NCI-H526 (cell line): ENCODE results near the gene SRSF10.
"Not testable (repeated sequence)": the region's sequence is repeated elsewhere in the genome, so short reads cannot be mapped to it uniquely, and the experiment has no call there.

Experiments
- DNase-seq, 2 experiments: peaks; one replicate each; lab custom pipeline; 2025; lab: John Stamatoyannopoulos, UW

Gene SRSF10

DNA sequence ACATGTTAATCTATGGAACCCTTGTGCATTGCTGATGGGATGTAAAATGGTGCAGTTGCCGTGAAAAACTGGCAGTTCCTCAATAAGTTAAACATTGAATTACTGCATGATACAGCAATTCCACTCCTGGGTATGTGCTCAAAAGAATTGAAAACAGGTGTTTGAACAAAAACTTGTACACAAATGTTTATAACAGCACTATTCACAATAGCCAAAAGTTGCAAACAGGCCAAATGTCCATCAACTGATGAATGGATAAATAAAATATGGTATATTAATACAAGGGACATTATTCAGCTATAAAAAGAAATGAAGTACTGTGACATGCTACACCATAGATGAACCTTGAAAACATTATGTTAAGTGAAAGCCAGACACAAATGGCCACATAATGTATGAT is 17.7 kb upstream of the SRSF10 start:
- DNase-seq = no peak

- no peak for DNase-seq
These were observed 16.6 kb upstream of the SRSF10 start for GRCh38 chr1:23996700-23997229.

DNA sequence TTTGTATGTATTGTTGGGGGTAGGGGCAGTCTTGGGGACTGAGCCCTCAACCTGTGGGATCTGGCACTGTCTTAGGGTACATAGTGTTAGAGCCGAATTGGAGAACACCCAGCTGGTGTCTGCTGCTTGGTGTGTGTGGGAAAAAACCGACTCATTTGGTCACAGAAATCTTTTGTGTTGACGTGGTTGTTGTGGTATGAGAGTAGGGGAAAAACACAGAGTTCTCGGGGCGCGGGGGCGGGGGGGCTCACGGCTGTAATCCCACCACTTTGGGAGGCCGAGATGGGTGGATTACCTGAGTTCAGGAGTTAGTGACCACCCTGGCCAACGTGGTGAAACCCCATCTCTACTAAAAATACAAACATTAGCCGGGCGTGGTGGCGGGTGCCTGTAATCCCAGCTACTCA is 15.3 kb upstream of the SRSF10 start:
- DNase-seq = no peak

DNA sequence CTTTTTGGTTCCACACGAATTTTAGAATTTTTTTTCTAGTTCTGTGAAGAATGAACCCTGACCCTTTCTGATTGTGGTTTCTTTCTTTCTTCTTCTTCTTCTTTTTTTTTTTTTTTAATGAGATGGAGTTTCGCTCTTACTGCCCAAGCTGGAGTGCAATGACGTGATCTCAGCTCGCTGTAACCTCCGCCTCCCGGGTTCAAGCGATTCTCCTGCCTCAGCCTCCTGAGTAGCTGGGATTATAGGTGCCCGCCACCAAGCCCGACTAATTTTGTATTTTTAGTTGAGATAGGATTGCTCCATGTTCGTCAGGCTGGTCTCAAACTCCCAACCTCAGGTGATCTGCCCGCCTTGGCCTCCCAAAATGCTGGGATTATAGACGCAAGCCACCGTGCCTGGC is 11.9 kb upstream of the SRSF10 start:
- not testable (repeated sequence) for DNase-seq

- no peak for DNase-seq
These were observed 9.1 kb upstream of the SRSF10 start for GRCh38 chr1:23989263-23989662.

DNA sequence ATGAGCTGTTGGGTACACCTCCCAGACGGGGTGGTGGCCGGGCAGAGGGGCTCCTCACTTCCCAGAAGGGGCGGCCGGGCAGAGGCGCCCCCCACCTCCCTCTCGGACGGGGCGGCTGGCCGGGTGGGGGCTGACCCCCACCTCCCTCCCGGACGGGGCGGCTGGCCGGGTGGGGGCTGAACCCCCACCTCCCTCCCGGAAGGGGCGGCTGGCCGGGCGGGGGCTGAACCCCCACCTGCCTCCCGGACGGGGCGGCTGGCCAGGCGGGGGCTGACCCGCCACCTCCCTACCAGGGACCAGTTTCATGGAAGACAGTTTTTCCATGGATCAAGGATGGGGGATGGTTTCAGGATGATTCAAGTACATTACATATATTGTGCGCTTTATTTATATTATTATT is 6.9 kb upstream of the SRSF10 start:
- DNase-seq = not testable (repeated sequence)

- DNase-seq = no peak
These were observed 4.5 kb upstream of the SRSF10 start for GRCh38 chr1:23984417-23985186.

GRCh38 chr1:23980728-23981070 is 572 bp upstream of the SRSF10 start:
- peak in 1 of 2 experiments; percentile 50 for DNase-seq

GRCh38 chr1:23979387-23979880 is 693 bp downstream of the SRSF10 start:
- DNase-seq = peak in 1 of 2 experiments; percentile 17

GRCh38 chr1:23978805-23979204 is 1.3 kb downstream of the SRSF10 start:
- DNase-seq = no peak

DNA sequence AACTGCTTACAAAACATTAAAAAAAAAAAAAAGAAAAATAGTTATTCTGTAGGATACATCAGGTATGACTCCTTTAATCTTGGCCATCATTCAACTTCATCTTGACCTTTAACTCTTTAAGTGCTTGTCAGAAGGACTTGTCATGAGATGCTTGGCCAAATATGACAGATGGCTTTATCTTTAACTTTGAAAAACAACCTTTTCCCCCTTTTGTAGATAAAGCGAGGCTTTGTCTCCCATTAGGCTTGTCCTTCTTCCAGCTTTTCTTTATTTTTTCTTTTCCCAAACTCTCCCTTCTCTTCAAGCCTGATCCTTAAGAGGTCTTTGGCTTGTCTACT is 2.3 kb downstream of the SRSF10 start:
- DNase-seq = no peak

- DNase-seq = no peak
These were observed 2.8 kb downstream of the SRSF10 start for GRCh38 chr1:23977187-23977853.

GRCh38 chr1:23967871-23968270 is 12.3 kb downstream of the SRSF10 start:
- DNase-seq = no peak

GRCh38 chr1:23966973-23967493 is 13.1 kb downstream of the SRSF10 start:
- no peak for DNase-seq

DNA sequence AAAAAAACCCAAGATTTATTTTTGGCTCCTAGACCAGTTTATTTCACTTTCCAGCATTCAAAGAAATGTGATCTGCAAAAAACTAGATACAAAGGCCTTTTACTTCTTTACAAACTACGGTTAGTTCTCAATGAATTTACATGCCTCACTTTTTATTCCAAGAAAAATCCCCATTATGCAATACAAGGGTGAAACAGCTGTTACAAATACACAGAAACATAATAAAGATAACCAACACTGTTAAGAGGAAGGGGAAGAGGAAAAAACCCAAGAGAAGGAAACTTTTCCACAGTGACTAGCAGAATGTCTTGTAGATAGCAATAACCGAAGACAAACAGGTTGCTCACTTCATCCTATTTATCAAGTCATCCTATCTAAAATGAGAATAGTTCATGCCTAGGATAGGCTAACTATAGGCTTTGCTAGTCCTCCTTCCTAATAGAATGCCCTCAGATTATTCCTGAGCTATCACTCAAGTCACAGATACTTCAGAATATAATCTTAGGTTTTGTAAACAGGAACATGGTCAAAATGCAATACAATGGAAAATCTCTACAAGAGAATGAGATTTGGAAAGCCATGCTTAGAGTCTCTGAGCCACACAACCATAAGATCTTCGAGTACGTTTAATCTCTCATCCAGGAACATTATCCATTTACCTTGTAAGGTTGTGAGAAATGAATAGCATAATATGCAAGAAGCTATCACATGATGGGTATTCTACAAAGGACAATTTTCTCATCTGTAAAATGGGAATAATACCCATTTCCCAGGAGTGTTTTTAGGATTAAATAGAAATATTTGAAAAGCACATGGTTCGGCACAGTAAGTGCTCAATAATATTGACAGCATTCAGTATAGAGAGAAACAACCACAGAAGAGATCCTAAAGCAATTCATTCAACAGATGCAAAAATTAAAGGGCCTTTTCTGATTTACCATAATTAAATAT is 15.1 kb downstream of the SRSF10 start:
- no peak for DNase-seq

DNA sequence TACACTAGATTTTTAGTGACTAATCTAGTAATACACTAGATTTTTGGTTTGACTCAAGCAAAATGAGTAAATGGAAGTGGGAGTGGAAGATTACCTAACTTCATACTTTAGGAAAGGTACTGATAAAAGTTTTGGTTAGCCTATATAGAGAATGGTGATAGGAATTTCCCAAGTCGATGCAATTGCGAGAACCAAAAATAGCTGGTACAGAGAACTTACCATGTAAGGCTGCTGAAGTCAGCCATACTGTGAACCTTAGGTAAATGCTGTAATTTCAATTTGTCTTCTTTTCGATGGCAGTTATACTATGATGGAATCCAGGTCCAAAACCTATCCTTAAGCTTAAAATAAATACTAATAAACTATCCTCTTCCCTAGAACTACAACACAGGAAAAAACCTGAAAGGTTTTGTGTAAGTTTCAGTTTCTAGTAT is 15.9 kb downstream of the SRSF10 start:
- DNase-seq = no peak

GRCh38 chr1:23963617-23964234 is 16.4 kb downstream of the SRSF10 start:
- no peak for DNase-seq

DNA sequence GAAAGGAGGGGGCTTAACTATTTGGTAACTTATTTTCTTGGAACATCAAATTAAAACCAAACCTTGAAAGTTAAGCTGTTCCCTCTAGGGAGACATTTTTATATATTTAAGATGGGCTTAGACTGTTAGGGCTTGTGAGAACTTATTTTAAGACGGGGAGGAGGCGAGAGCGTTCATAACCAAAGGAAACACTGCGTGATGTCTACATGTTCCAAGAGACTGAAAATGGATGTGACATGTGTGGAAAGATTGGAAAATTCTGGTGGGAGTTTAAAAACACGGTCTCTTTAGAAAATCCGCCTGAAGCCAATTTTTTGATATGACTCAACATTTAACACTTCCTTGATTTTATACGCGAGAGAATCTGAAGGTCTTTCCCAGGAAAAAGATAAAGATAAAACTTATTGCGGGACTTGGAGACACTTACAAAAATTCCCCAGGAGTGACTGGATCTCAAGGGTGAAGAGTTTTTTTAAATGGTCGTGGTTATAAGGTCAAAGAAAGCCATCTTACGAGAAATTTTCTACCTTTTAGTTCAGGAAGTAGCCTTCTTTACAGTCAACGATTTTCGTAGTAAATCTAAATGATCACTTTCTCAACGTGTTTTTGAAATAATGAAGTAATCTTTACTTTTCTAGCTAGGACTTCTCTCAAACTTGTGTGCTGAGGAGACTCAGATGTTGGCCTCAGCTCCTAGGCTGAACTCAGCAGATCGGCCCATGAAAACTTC is 19.7 kb downstream of the SRSF10 start:
- DNase-seq = no peak

DNA sequence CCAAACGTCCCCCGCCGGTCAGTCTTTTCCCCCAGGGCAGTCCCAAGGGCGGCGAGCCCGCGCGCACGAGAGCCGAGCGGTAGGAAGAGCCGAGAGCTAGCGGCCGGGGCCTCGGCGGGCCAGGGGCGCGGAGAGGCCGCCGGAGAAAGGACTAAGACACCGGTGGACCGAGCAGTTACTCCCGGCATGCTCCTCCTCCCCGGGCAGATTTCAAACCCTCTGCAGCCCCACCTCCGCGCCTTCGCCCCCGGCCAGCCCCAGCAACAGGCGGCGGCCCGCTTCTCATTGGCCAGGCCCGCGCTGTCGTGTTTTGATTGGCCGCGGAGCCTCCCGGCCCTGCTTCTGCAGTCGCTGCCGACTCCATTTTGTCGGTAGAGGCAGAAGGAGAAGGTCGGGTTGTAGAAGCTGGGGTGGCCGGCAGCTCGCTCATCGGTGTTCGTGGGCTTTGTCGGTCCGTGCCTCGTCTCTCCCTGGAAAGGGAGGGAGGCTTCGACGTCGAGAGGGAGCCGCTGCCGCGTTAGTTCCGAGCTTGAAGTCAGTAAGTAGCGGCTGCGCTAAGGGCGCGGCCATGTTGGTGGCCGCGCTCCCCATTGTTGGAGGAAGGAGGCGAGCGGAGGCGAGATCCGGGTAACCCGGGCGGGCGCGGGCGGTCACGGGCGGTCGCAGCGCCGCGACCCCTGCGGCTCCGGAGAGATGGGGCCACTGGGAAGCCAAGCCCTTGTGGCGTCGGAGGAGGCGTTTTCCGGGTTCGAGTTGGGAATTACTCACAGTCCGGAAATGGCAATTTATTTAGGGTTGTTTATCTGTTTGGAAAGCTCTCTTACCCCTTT is 20.5 kb downstream of the SRSF10 start, which contains the start of gene PNRC2:
Gene PNRC2, plus strand, starts transcription at position 368 of the 830 bp plus-strand sequence. CDS start 1,630 bp downstream, outside the sequence.
- DNase-seq = peak; percentile 95 to 98
